ENCODE results near the gene AQP2.

The AQP2 gene

GRCh38 chr12:49969651-49970429 is 19.3 kb downstream of the AQP2 start:
- no peak for DNase-seq (ENCODE audit: low spot score)
- no peak for TF ChIP-seq CTCF (IDR thresholded peaks at IDR 0.05; ENCODE audit: extremely low read depth, missing control alignments)

GRCh38 chr12:49970658-49971057 is 20.1 kb downstream of the AQP2 start:
- no peak for TF ChIP-seq CTCF (IDR thresholded peaks at IDR 0.05; ENCODE audit: extremely low read depth, missing control alignments)
- no peak for DNase-seq (ENCODE audit: low spot score)

- DNase-seq (ENCODE audit: low spot score), result no peak
Measured at GRCh38 chr12:49971141-49971540, 20.6 kb downstream of the AQP2 start.

GRCh38 chr12:49972129-49972528 is 21.6 kb downstream of the AQP2 start:
- TF ChIP-seq CTCF (IDR thresholded peaks at IDR 0.05; ENCODE audit: extremely low read depth, missing control alignments), result no peak
- DNase-seq (ENCODE audit: low spot score), result no peak

More at GRCh38 chr12:49971141-49971540, 20.6 kb downstream of the AQP2 start:
- TF ChIP-seq CTCF (IDR thresholded peaks at IDR 0.05; ENCODE audit: extremely low read depth, missing control alignments), result no peak

GRCh38 chr12:49972641-49973360 is 22.3 kb downstream of the AQP2 start, which contains the start of gene AQP6:
Gene AQP6 (plus strand): TSS chr12:49972947. CDS start chr12:49973174, 227 bp downstream.
- DNase-seq (ENCODE audit: low spot score), result no peak
- TF ChIP-seq CTCF (IDR thresholded peaks at IDR 0.05; ENCODE audit: extremely low read depth, missing control alignments), result no peak

- TF ChIP-seq CTCF (IDR thresholded peaks at IDR 0.05; ENCODE audit: extremely low read depth, missing control alignments), result no peak
- no peak for DNase-seq (ENCODE audit: low spot score)
Measured at GRCh38 chr12:49973361-49973830, 22.9 kb downstream of the AQP2 start.

- no peak for TF ChIP-seq CTCF (IDR thresholded peaks at IDR 0.05; ENCODE audit: extremely low read depth, missing control alignments)
- DNase-seq (ENCODE audit: low spot score), result no peak
Measured at GRCh38 chr12:49974231-49974675, 23.7 kb downstream of the AQP2 start.

Data from GM20000 (cell line).